ENCODE results near the gene CDK5.

Gene CDK5

GRCh38 chr7:151095828-151096475 is 38.3 kb upstream of the CDK5 start:
- TF ChIP-seq CTCF (IDR thresholded peaks at IDR 0.05), result no peak

DNA sequence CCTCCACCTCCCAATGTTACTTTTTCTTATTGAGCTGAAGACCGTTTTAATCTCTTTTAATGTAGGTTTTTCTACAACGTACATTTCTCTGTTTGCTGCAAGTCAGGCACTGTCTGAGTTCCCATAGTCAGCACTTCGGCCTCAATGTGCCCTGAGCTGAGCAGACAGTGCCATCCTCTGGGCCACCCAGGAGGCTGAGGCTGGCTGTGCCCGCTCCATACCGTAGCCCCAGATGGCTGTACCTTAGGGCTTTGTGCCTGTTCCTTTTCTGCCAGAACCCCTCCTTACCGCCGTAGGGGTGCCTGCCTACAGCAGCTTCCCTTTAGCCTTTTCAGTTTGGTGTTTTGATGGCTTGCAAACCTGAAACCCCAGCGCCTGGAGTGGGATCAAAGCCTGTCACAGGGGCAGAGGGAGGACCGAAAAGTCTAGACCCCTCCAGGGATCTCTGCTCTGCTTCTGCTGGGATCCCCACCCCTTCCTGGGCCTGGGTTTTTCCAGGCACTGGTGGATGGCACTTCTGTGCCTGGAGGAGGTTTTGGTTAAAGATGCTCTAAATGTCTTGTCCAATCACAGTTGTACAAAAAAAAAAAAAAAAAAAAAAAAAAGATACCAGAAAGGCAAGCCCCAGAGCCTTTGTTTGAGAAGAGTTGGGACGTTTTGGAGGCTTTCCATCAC is 37.6 kb upstream of the CDK5 start:
- TF ChIP-seq CTCF (IDR thresholded peaks at IDR 0.05), result no peak

DNA sequence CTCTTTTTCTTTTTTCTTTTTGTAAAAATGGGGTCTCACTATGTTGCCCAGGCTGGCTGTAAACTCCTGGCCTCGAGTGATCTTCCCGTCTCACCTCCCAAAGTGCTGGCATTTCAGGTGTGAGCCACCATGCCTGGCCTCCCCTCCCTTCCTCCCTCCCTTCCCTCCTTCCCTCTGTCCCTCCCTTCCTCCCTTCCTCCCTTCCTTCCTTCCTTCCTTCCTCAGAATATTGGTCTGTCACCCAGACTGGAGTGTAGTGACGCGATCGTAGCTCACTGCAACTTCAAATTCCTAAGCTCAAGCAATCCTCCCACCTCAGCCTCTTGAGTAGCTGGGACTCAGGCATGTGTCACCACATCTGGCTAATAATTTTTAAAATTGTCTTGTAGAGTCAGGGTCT is 37.0 kb upstream of the CDK5 start:
- TF ChIP-seq CTCF (IDR thresholded peaks at IDR 0.05), result no peak

DNA sequence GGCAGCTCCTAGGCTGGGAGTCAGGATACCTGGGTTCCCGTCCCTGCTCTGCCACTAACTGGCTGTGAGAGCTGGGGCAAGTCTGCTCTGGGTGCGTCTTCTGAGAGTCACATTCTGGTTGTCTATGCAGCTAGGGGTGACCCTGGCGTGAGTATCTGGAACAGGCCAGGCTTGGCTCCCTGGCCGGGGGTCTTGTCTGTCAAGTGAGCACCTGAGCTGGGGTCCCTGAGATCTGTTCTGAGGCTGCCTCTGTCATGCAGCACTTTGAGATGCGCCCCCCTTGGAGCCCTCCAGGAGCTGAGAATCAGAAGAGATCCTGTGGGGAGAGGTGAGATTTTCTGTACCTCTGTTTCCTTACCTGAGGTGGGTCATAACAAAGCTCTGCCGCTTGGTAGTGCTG is 36.1 kb upstream of the CDK5 start:
- no peak for TF ChIP-seq CTCF (IDR thresholded peaks at IDR 0.05)

- no peak for TF ChIP-seq CTCF (IDR thresholded peaks at IDR 0.05)
Measured at GRCh38 chr7:151091988-151092387, 34.3 kb upstream of the CDK5 start.

DNA sequence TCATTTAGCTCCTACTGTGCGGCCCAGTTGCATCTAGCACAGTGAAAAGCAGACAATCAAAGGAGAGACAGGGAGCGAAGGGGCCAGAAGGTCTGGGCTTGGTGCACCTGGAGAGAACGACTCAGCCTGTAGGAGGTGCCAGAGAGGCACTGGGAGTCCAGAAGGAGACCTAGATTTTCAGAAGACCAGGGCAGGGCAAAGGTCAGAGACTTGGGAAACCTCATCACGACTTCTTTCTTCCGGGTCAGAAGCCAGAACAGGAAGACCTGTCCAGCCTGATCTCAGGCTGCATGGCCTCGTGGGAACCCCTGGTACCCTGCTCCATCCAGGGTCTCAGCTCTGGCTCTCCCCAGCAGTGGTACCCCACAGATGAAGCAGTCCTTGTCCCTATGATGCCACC is 33.7 kb upstream of the CDK5 start:
- TF ChIP-seq CTCF (IDR thresholded peaks at IDR 0.05), result peak; percentile 70; the same call in 1 of the 2 replicates

DNA sequence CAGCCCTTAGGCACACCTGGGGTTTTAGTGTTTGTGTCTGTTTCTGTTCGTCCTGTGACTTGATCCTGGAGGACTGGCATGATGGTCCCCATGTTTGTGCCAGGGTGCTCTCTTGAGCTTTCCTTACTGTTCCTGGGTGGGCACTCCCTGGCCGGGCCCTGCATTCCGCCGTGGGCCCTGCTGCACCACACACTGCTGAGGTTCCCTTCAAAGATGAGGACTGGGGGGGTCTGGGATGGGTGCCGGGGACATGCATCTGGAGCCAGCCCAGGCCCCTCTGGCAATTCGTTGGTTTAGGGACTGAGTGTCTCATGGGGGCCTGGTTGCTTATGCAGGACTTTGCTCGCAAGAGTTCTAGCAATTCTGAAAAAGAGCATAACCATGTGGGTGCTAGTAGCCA is 33.3 kb upstream of the CDK5 start:
- TF ChIP-seq CTCF (IDR thresholded peaks at IDR 0.05), result no peak

Data from LNCAP (cell line).